CD4-positive, alpha-beta memory T cell (primary cell): Measurements from ENCODE around the gene SLC35B4. TPM values are rescaled to one million over a fixed set of nuclear protein-coding genes. Genes with fewer than 3 reads are reported as not detected.

Experiments used
- CTCF ChIA-PET: fragments of 350-600 bp; sonication (Branson Sonifier 250); formaldehyde crosslinking; loops from one replicate; lab custom pipeline; 2021; ENCODE audit warnings: inconsistent platforms; ENCODE audit not compliant: partially characterized antibody; lab: Charles Lee
- POLR2A ChIA-PET: fragments of 350-600 bp; sonication (Branson Sonifier 250); formaldehyde crosslinking; loops from one replicate; lab custom pipeline; 2021; ENCODE audit not compliant: partially characterized antibody; lab: Charles Lee
- DNase-seq, 5 donors: peaks; one replicate each; pipeline versions ENCODE4 v3.0.0 to v3.0.0-alpha.2; 2020 to 2022; ENCODE audit warnings: mixed read lengths in 1 of 5
- H3K27ac ChIP-seq: one replicate; pipeline ENCODE4 v1.7.0; 2013; ENCODE audit warnings: low read depth, low read length
- H3K27me3 ChIP-seq: 2 replicates; pipeline ENCODE4 v1.7.0; 2013; ENCODE audit warnings: mild to moderate bottlenecking, low read length, moderate library complexity; ENCODE audit not compliant: insufficient read depth
- H3K36me3 ChIP-seq: 2 replicates; pipeline ENCODE4 v1.7.0; 2013; ENCODE audit warnings: mild to moderate bottlenecking, low read length, moderate library complexity; ENCODE audit not compliant: insufficient read depth
- H3K4me1 ChIP-seq: 2 replicates; pipeline ENCODE4 v1.7.0; 2013; ENCODE audit warnings: mild to moderate bottlenecking, low read length, moderate library complexity; ENCODE audit not compliant: insufficient read depth
- H3K4me3 ChIP-seq, 2 donors: one replicate each; pipeline ENCODE4 v1.7.0; 2013; ENCODE audit warnings: low read length in 2 of 2, mild to moderate bottlenecking in 1 of 2
- H3K9me3 ChIP-seq, 2 donors: one replicate each; pipeline ENCODE4 v1.7.0; 2013; ENCODE audit warnings: low read length in 2 of 2, control low read depth in 1 of 2; ENCODE audit not compliant: control insufficient read depth in 1 of 2
- H3K27ac Mint-ChIP-seq, 7 donors: one replicate each; pipeline ENCODE4 v1.8.0; 2020 to 2021; ENCODE audit warnings: mixed read lengths in 7 of 7, mild to moderate bottlenecking in 6 of 7, inconsistent platforms in 3 of 7, moderate library complexity in 3 of 7
- H3K27me3 Mint-ChIP-seq, 2 donors: one replicate each; pipeline ENCODE4 v1.8.0; 2020 to 2021; ENCODE audit warnings: mixed read lengths in 2 of 2
- H3K36me3 Mint-ChIP-seq, 2 donors: one replicate each; pipeline ENCODE4 v1.8.0; 2020 to 2021; ENCODE audit warnings: mixed read lengths in 2 of 2, inconsistent platforms in 1 of 2, mild to moderate bottlenecking in 1 of 2
- H3K4me1 Mint-ChIP-seq, 4 donors: one replicate each; pipeline ENCODE4 v1.8.0; 2020 to 2021; ENCODE audit warnings: mixed read lengths in 4 of 4, mild to moderate bottlenecking in 1 of 4
- H3K4me3 Mint-ChIP-seq, 8 donors: one replicate each; pipeline ENCODE4 v1.8.0; 2020 to 2021; ENCODE audit warnings: mixed read lengths in 8 of 8, mild to moderate bottlenecking in 7 of 8, moderate library complexity in 6 of 8, inconsistent platforms in 3 of 8
- H3K9me3 Mint-ChIP-seq, 8 donors: one replicate each; pipeline ENCODE4 v1.8.0; 2020 to 2021; ENCODE audit warnings: mixed read lengths in 8 of 8, mild to moderate bottlenecking in 5 of 8, inconsistent platforms in 3 of 8, moderate library complexity in 1 of 8
- intact Hi-C: fragments of 100-400 bp; cut with micrococcal nuclease; formaldehyde crosslinking; loops from one replicate; pipeline ENCODE4 v1.15.1; 2023
- polyA plus RNA-seq, 2 donors: library from polyadenylated mRNA; unstranded; fragments of 300-500 nt; fragmentation: Illumina TruSeq; gene quantifications; one replicate each; pipeline ENCODE4 v1.2.3, GENCODE V29; 2021
- total RNA-seq, 2 experiments: library from RNA; stranded (reverse); gene quantifications; one replicate each; pipeline ENCODE4 v1.2.3, GENCODE V29; 2021

The SLC35B4 gene
- total and polyA plus RNA-seq, 4 experiments from 2014 or later = 10.5 to 18.0 (median 14.0) TPM

- CTCF ChIA-PET = no interaction called here
- Mint-ChIP-seq H3K36me3 (no peaks in the 10 kb centered on the region), H3K27ac (no peak overlapping the region), H3K9me3 (peaks cover 0 to 3% (median 0%) of the 10 kb centered on the region in 8 donors), H3K27me3 (peaks cover 19 to 26% of the 10 kb centered on the region in 2 donors), H3K4me3 (no peak overlapping the region), H3K4me1 (peaks cover 0 to 2% (median under 1%) of the 10 kb centered on the region in 4 donors)
- peaks cover 11% of the 10 kb centered on the region for H3K27me3 ChIP-seq
- H3K4me3 ChIP-seq = no peak overlapping the region
- no peak for DNase-seq
- intact Hi-C loops = no loop called here
- POLR2A ChIA-PET = no interaction called here
- H3K36me3 ChIP-seq = no peaks in the 10 kb centered on the region
- H3K27ac ChIP-seq = no peak overlapping the region
- no peaks in the 10 kb centered on the region for H3K4me1 ChIP-seq
- H3K9me3 ChIP-seq = no peaks in the 10 kb centered on the region
Measured at GRCh38 chr7:134332892-134333291, 16.2 kb upstream of the SLC35B4 start.

GRCh38 chr7:134331393-134331792 is 14.7 kb upstream of the SLC35B4 start:
- no peak overlapping the region for H3K27ac Mint-ChIP-seq
- H3K36me3 Mint-ChIP-seq = no peaks in the 10 kb centered on the region
- H3K4me3 ChIP-seq = no peak overlapping the region
- intact Hi-C loops = no loop called here
- H3K36me3 ChIP-seq = no peaks in the 10 kb centered on the region
- no peak overlapping the region for H3K4me3 Mint-ChIP-seq
- no peak for DNase-seq
- CTCF ChIA-PET = interaction anchor here (1.0 kb wide), 1 partner anchor 14 kb away, joined by 3 read pairs; the partner anchor contains the start of gene SLC35B4
- no peaks in the 10 kb centered on the region for H3K4me1 ChIP-seq
- peaks cover 0 to 4% (median under 1%) of the 10 kb centered on the region in 4 donors for H3K4me1 Mint-ChIP-seq
- peaks cover 19 to 22% of the 10 kb centered on the region in 2 donors for H3K27me3 Mint-ChIP-seq
- H3K9me3 Mint-ChIP-seq = peaks cover 0 to 3% (median 0%) of the 10 kb centered on the region in 8 donors
- peaks cover 11% of the 10 kb centered on the region for H3K27me3 ChIP-seq
- no peaks in the 10 kb centered on the region for H3K9me3 ChIP-seq
- H3K27ac ChIP-seq = no peak overlapping the region
- POLR2A ChIA-PET = no interaction called here

GRCh38 chr7:134330974-134331373 is 14.2 kb upstream of the SLC35B4 start:
- H3K27me3 Mint-ChIP-seq = peaks cover 19 to 22% of the 10 kb centered on the region in 2 donors
- CTCF ChIA-PET = interaction anchor here (1.0 kb wide), 1 partner anchor 14 kb away, joined by 3 read pairs; the partner anchor contains the start of gene SLC35B4

GRCh38 chr7:134329614-134330346 is 13.1 kb upstream of the SLC35B4 start:
- intact Hi-C loops = no loop called here
- H3K9me3 ChIP-seq = no peaks in the 10 kb centered on the region
- POLR2A ChIA-PET = no interaction called here
- H3K36me3 ChIP-seq = no peaks in the 10 kb centered on the region
- Mint-ChIP-seq H3K9me3 (peaks cover 0 to 3% (median 0%) of the 10 kb centered on the region in 8 donors), H3K27ac (no peak overlapping the region), H3K4me1 (peaks cover 0 to 4% (median under 1%) of the 10 kb centered on the region in 4 donors), H3K36me3 (no peaks in the 10 kb centered on the region), H3K27me3 (peaks cover 19 to 22% of the 10 kb centered on the region in 2 donors), H3K4me3 (no peak overlapping the region)
- CTCF ChIA-PET = no interaction called here
- H3K4me3 ChIP-seq = no peak overlapping the region
- H3K27me3 ChIP-seq = peaks cover 11% of the 10 kb centered on the region
- H3K4me1 ChIP-seq = no peaks in the 10 kb centered on the region
- H3K27ac ChIP-seq = no peak overlapping the region
- no peak for DNase-seq

More at GRCh38 chr7:134330974-134331373, 14.2 kb upstream of the SLC35B4 start:
- Histone ChIP-seq H3K4me3 (no peak overlapping the region), H3K27me3 (peaks cover 11% of the 10 kb centered on the region), H3K9me3 (no peaks in the 10 kb centered on the region), H3K27ac (no peak overlapping the region), H3K36me3 (no peaks in the 10 kb centered on the region), H3K4me1 (no peaks in the 10 kb centered on the region)
- DNase-seq = no peak
- H3K4me3 Mint-ChIP-seq = no peak overlapping the region
- H3K27ac Mint-ChIP-seq = no peak overlapping the region
- peaks cover 0 to 4% (median under 1%) of the 10 kb centered on the region in 4 donors for H3K4me1 Mint-ChIP-seq
- POLR2A ChIA-PET = no interaction called here
- peaks cover 0 to 3% (median 0%) of the 10 kb centered on the region in 8 donors for H3K9me3 Mint-ChIP-seq
- intact Hi-C loops = no loop called here
- H3K36me3 Mint-ChIP-seq = no peaks in the 10 kb centered on the region

GRCh38 chr7:134328900-134329299 is 12.2 kb upstream of the SLC35B4 start:
- H3K36me3 ChIP-seq = no peaks in the 10 kb centered on the region
- Mint-ChIP-seq H3K4me1 (peaks cover 0 to 4% (median under 1%) of the 10 kb centered on the region in 4 donors), H3K36me3 (no peaks in the 10 kb centered on the region), H3K27me3 (peaks cover 14 to 18% of the 10 kb centered on the region in 2 donors), H3K9me3 (peaks cover 0 to 3% (median 0%) of the 10 kb centered on the region in 8 donors), H3K27ac (no peak overlapping the region), H3K4me3 (no peak overlapping the region)
- no peak overlapping the region for H3K4me3 ChIP-seq
- intact Hi-C loops = loop anchor here (1.0 kb wide), 1 partner anchor 188 kb away; no protein-coding TSS in a partner anchor
- no peak for DNase-seq
- ChIA-PET CTCF (interaction anchor here (1.6 kb wide), 1 partner anchor 1748 kb away, joined by 3 read pairs; no protein-coding TSS in a partner anchor), POLR2A (no interaction called here)
- H3K9me3 ChIP-seq = no peaks in the 10 kb centered on the region
- no peak overlapping the region for H3K27ac ChIP-seq
- H3K4me1 ChIP-seq = no peaks in the 10 kb centered on the region
- H3K27me3 ChIP-seq = peaks cover 11% of the 10 kb centered on the region

GRCh38 chr7:134327896-134328295 is 11.2 kb upstream of the SLC35B4 start:
- Histone ChIP-seq H3K9me3 (no peaks in the 10 kb centered on the region), H3K36me3 (no peaks in the 10 kb centered on the region), H3K4me1 (no peaks in the 10 kb centered on the region), H3K4me3 (no peak overlapping the region), H3K27me3 (peaks cover 11% of the 10 kb centered on the region), H3K27ac (no peak overlapping the region)
- Mint-ChIP-seq H3K9me3 (peaks cover 0 to 3% (median 0%) of the 10 kb centered on the region in 8 donors), H3K27me3 (peaks cover 20 to 21% of the 10 kb centered on the region in 2 donors), H3K4me3 (no peak overlapping the region), H3K27ac (no peak overlapping the region), H3K4me1 (peaks cover 0 to 4% (median under 1%) of the 10 kb centered on the region in 4 donors), H3K36me3 (no peaks in the 10 kb centered on the region)
- CTCF ChIA-PET = interaction anchor here (1.6 kb wide), 1 partner anchor 1747 kb away, joined by 3 read pairs; no protein-coding TSS in a partner anchor
- intact Hi-C loops = loop anchor here (1.0 kb wide), 1 partner anchor 187 kb away; no protein-coding TSS in a partner anchor
- POLR2A ChIA-PET = no interaction called here
- peak; percentile 26 to 61 (median 37) for DNase-seq

- H3K4me3 Mint-ChIP-seq = no peak overlapping the region
Measured at GRCh38 chr7:134324107-134324506, 7.4 kb upstream of the SLC35B4 start.

More at GRCh38 chr7:134324107-134324506, 7.4 kb upstream of the SLC35B4 start:
- DNase-seq = no peak
- peaks cover 0 to 4% (median 0%) of the 10 kb centered on the region in 8 donors for H3K9me3 Mint-ChIP-seq
- CTCF ChIA-PET = no interaction called here
- intact Hi-C loops = no loop called here
- POLR2A ChIA-PET = no interaction called here
- peaks cover 10 to 12% of the 10 kb centered on the region in 2 donors for H3K27me3 Mint-ChIP-seq
- H3K4me3 ChIP-seq = no peak overlapping the region
- H3K36me3 Mint-ChIP-seq = no peaks in the 10 kb centered on the region
- H3K36me3 ChIP-seq = no peaks in the 10 kb centered on the region
- H3K27ac ChIP-seq = no peak overlapping the region
- H3K9me3 ChIP-seq = no peaks in the 10 kb centered on the region
- peaks cover 0 to 4% (median under 1%) of the 10 kb centered on the region in 4 donors for H3K4me1 Mint-ChIP-seq
- H3K27ac Mint-ChIP-seq = peak overlapping the region in 1 of 7 donors; percentile 80
- no peaks in the 10 kb centered on the region for H3K4me1 ChIP-seq
- H3K27me3 ChIP-seq = no peaks in the 10 kb centered on the region
